B cell (primary cell): ENCODE data around the gene CGNL1. TPM values are rescaled to one million over a fixed set of nuclear protein-coding genes. Genes with fewer than 3 reads are reported as not detected.

Experiments
- ATAC-seq: fragments of 200-7000 bp; cut with Tn5 transposase; one replicate; pipeline ENCODE4 v1.10.0; 2021; ENCODE audit warnings: low read depth, mild to moderate bottlenecking, moderate number of reproducible peaks, moderate library complexity
- CTCF ChIA-PET: fragments of 350-600 bp; sonication (Branson Sonifier 250); formaldehyde crosslinking; loops from one replicate; lab custom pipeline; 2021; ENCODE audit warnings: antibody characterized with exemption, inconsistent platforms; lab: Charles Lee
- POLR2A ChIA-PET: fragments of 350-600 bp; sonication (Branson Sonifier 250); formaldehyde crosslinking; loops from one replicate; lab custom pipeline; 2021; ENCODE audit warnings: antibody characterized with exemption; lab: Charles Lee
- DNase-seq: peaks from one replicate; pipeline ENCODE4 v3.0.0; 2013
- H2AFZ ChIP-seq: 2 replicates; pipeline ENCODE4 v1.6.1; 2012; ENCODE audit warnings: mild to moderate bottlenecking, low read depth, low read length; ENCODE audit not compliant: insufficient read depth, poor library complexity, severe bottlenecking
- H3K27ac ChIP-seq, 2 donors: 1 replicate in 1 of 2; 2 replicates in 1 of 2; pipeline ENCODE4 v1.5.1; 2012 to 2013; ENCODE audit warnings: low read length in 2 of 2, mild to moderate bottlenecking in 2 of 2, moderate library complexity in 1 of 2
- H3K27me3 ChIP-seq, 4 experiments: fragments of 200-600 bp in 1 of 4; sonication (generic) in 1 of 4; replicated peaks in 1 of 4; 1 replicate in 2 of 4; 2 replicates in 2 of 4; pipeline versions ENCODE4 v1.6.1 to v1.7.0; 2013 to 2016; ENCODE audit warnings: low read length in 3 of 4, mild to moderate bottlenecking in 2 of 4, mixed read lengths in 1 of 4, moderate library complexity in 1 of 4; ENCODE audit not compliant: insufficient read depth in 4 of 4, control insufficient read depth in 3 of 4; ENCODE audit errors: control extremely low read depth in 1 of 4
- H3K36me3 ChIP-seq, 2 experiments: replicated peaks in 1 of 2; 1 replicate in 1 of 2; 2 replicates in 1 of 2; pipeline versions ENCODE4 v1.6.1 to v1.7.1; 2013; ENCODE audit warnings: low read length in 1 of 2; ENCODE audit not compliant: insufficient read depth in 2 of 2, control insufficient read depth in 1 of 2; ENCODE audit errors: control extremely low read depth in 1 of 2, extremely low read depth in 1 of 2
- H3K4me1 ChIP-seq, 2 donors: fragments of 200-600 bp in 1 of 2; sonication (generic) in 1 of 2; 1 replicate in 1 of 2; 2 replicates in 1 of 2; pipeline versions ENCODE4 v1.5.1 to v1.6.1; 2013 to 2017; ENCODE audit warnings: low read length in 2 of 2; ENCODE audit not compliant: control insufficient read depth in 2 of 2, insufficient read depth in 2 of 2
- H3K4me2 ChIP-seq: replicated peaks from 2 replicates; pipeline ENCODE3; 2012; ENCODE audit warnings: mild to moderate bottlenecking, low read depth, low read length; ENCODE audit not compliant: poor library complexity, severe bottlenecking
- H3K4me3 ChIP-seq, 5 experiments: fragments of 200-600 bp in 1 of 5; sonication (generic) in 1 of 5; 1 replicate in 3 of 5; 2 replicates in 2 of 5; pipeline versions ENCODE4 v1.5.1 to v1.7.0; 2011 to 2016; ENCODE audit warnings: low read length in 4 of 5, mild to moderate bottlenecking in 4 of 5, low read depth in 2 of 5, control low read depth in 1 of 5, moderate library complexity in 1 of 5; ENCODE audit not compliant: insufficient read depth in 1 of 5; ENCODE audit errors: control extremely low read depth in 1 of 5, extremely low read depth in 1 of 5
- H3K79me2 ChIP-seq: fragments of 200-600 bp; sonication (generic); one replicate; pipeline ENCODE4 v1.6.0; 2016; ENCODE audit warnings: low read length; ENCODE audit not compliant: control insufficient read depth, insufficient read depth
- H3K9ac ChIP-seq: fragments of 200-600 bp; sonication (generic); 2 replicates; pipeline ENCODE4 v1.6.1; 2017; ENCODE audit warnings: mild to moderate bottlenecking, low read length, moderate library complexity
- H3K9me3 ChIP-seq, 3 donors: one replicate each; pipeline versions ENCODE4 v1.6.1 to v1.7.1; 2013; ENCODE audit warnings: low read length in 2 of 3; ENCODE audit not compliant: control insufficient read depth in 2 of 3, insufficient read depth in 1 of 3; ENCODE audit errors: control extremely low read depth in 1 of 3
- H4K20me1 ChIP-seq: 2 replicates; pipeline ENCODE4 v1.6.0; 2012; ENCODE audit warnings: mild to moderate bottlenecking, low read length; ENCODE audit not compliant: insufficient read depth, control insufficient read depth, poor library complexity, severe bottlenecking
- H3K27ac Mint-ChIP-seq: one replicate; pipeline ENCODE4 v1.8.0; 2021; ENCODE audit warnings: mixed read lengths
- H3K27me3 Mint-ChIP-seq: one replicate; pipeline ENCODE4 v1.8.0; 2021; ENCODE audit warnings: mixed read lengths
- H3K4me1 Mint-ChIP-seq: one replicate; pipeline ENCODE4 v1.8.0; 2021; ENCODE audit warnings: mixed read lengths
- H3K4me3 Mint-ChIP-seq: one replicate; pipeline ENCODE4 v1.8.0; 2021; ENCODE audit warnings: mixed read lengths
- H3K9me3 Mint-ChIP-seq: one replicate; pipeline ENCODE4 v1.8.0; 2022; ENCODE audit warnings: mixed read lengths; ENCODE audit not compliant: insufficient read depth
- EZH2 ChIP-seq: IDR thresholded peaks from 2 replicates; pipeline ENCODE4 v1.6.1; 2012; ENCODE audit warnings: borderline replicate concordance, low read depth, mild to moderate bottlenecking, moderate library complexity, low read length; ENCODE audit not compliant: insufficient read depth, poor library complexity, severe bottlenecking
- WGBS: methylation state at CpG from one replicate; pipeline ENCODE4 v1.1.5; 2013; ENCODE audit warnings: missing lambda C conversion rate; ENCODE audit not compliant: insufficient coverage; 5-methylcytosine and 5-hydroxymethylcytosine counted together
- intact Hi-C: fragments of 100-400 bp; cut with micrococcal nuclease; formaldehyde crosslinking; loops from one replicate; pipeline ENCODE4 v1.10.0; 2022
- polyA plus RNA-seq: library from polyadenylated mRNA; depleted of rRNA; stranded (reverse); fragments of >200 nt; gene quantifications from 2 replicates; pipeline ENCODE4 v1.2.3, GENCODE V29; 2012
- total RNA-seq, 2 donors: library from RNA; stranded (reverse); fragments of 120-200 nt in 1 of 2; gene quantifications; 1 replicate in 1 of 2; 2 replicates in 1 of 2; pipeline versions ENCODE4 v1.2.3 to v1.2.4, GENCODE V29; 2013 to 2022
- TF ChIP-seq, protein P1 (sequence below): fragments of 200-600 bp; IDR thresholded peaks from one replicate; pipeline ENCODE4 v1.8.0; 2022; ENCODE audit warnings: antibody characterized with exemption, mild to moderate bottlenecking

Gene CGNL1
- total and polyA plus RNA-seq, 2 donors (not counting 1 experiment from before 2014, with no cell fraction given) = 0.03 to 0.12 TPM

DNA sequence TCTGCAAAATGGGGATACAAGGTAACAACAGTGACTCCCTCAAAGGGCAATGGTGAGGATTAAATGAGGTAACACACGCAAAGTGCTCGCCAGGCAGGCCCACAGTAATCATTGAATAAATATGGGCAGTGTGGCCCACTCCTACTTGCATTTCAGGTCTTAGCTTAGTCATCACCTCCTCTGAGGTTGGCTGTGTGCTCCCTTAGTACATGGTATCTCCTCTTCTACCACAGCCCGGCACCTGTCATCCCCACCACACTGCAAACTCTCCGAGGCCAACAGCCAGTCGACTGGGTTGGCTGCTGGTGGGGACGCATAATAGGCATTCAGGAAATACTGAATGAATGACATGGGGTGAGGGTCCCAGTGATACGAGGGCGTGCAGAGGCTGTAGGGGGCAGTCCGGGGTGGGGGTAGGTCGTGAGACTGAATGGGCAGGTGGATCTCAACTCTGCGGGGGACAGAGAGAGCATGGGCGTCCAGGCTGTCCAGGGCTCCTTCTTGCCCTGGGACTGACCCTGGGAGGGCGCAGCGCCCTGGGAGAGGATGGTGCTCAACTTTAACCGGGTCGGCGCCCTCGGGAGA lies 215.0 kb downstream of the CGNL1 start:
- no peaks in the 10 kb centered on the region for H4K20me1 ChIP-seq
- CTCF ChIA-PET = interaction anchor here (1.0 to 1.5 kb wide), 4 partner anchors 18 to 49 kb away, joined by 3 to 11 read pairs (median 3); no protein-coding TSS in a partner anchor
- Mint-ChIP-seq H3K27me3 (peaks cover 10% of the 10 kb centered on the region), H3K4me3 (peak overlapping the region; percentile 82), H3K4me1 (peaks cover 53% of the 10 kb centered on the region), H3K9me3 (peaks cover 2% of the 10 kb centered on the region), H3K27ac (peak overlapping the region; percentile 42)
- intact Hi-C loops = loop anchor here (2.0 to 5.0 kb wide), 2 partner anchors 31 to 116 kb away; partner anchors contain the start of gene POLR2M
- WGBS = 21% methylated on average over 15 of the region's 18 CpGs
- DNase-seq (no peak), ATAC-seq (peak; percentile 4)
- peak overlapping the region in 4 of 5 experiments; percentile 39 to 70 (median 60) for H3K4me3 ChIP-seq
- H2AFZ ChIP-seq = peak overlapping the region; percentile 81
- peak overlapping the region; percentile 69 for H3K9ac ChIP-seq
- H3K27ac ChIP-seq = no peak overlapping the region
- no peaks in the 10 kb centered on the region for H3K36me3 ChIP-seq
- POLR2A ChIA-PET = no interaction called here
- peak overlapping the region; percentile 88 for H3K4me2 ChIP-seq
- H3K27me3 ChIP-seq = peaks cover 0 to 3% (median 0%) of the 10 kb centered on the region in 4 experiments
- TF ChIP-seq, protein P1, sequence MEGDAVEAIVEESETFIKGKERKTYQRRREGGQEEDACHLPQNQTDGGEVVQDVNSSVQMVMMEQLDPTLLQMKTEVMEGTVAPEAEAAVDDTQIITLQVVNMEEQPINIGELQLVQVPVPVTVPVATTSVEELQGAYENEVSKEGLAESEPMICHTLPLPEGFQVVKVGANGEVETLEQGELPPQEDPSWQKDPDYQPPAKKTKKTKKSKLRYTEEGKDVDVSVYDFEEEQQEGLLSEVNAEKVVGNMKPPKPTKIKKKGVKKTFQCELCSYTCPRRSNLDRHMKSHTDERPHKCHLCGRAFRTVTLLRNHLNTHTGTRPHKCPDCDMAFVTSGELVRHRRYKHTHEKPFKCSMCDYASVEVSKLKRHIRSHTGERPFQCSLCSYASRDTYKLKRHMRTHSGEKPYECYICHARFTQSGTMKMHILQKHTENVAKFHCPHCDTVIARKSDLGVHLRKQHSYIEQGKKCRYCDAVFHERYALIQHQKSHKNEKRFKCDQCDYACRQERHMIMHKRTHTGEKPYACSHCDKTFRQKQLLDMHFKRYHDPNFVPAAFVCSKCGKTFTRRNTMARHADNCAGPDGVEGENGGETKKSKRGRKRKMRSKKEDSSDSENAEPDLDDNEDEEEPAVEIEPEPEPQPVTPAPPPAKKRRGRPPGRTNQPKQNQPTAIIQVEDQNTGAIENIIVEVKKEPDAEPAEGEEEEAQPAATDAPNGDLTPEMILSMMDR = no peak
- TF ChIP-seq EZH2 = no peak
- H3K4me1 ChIP-seq = peaks cover 50 to 53% of the 10 kb centered on the region in 2 donors
- H3K9me3 ChIP-seq = no peaks in the 10 kb centered on the region
- no peaks in the 10 kb centered on the region for H3K79me2 ChIP-seq

DNA sequence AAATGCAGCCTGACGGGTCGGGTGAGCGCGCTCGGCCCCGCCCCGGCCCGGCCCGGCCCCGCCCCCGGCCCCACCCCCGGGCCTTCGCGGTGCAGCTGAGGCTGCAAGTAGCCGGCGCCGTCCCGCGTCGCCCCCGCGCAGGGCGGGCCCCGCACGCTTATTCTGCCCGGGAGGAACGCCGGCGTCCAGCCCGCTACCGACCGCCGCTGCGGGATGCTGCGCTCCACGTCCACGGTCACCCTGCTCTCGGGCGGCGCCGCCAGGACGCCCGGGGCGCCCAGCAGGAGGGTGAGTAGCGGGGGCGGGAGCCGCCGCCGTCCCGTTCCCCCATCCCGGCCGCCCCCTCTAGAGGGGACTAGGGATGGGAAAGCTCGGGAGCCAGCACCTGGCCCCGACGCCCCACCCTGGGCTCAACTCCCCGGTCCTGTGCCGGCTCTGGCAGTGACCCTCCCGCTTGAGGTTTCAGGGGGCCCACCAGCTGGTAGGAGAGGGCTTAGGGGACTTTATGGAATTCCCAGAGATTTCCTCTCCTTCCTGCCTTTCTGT lies 215.6 kb downstream of the CGNL1 start, which contains the start of gene MYZAP:
Gene MYZAP, plus strand, starts transcription at position 83 of the 546 bp plus-strand sequence. Its CDS starts 131 bp downstream, at position 214.
- peak within 1 kb of the TSS; percentile 69 for H3K9ac ChIP-seq
- peaks cover 45 to 47% of the 10 kb centered on the region in 2 donors for H3K4me1 ChIP-seq
- no peaks in the 10 kb centered on the region for H3K79me2 ChIP-seq
- peak within 1 kb of the TSS; percentile 88 for H3K4me2 ChIP-seq
- H3K4me3 Mint-ChIP-seq = peak within 1 kb of the TSS; percentile 82
- peak within 1 kb of the TSS; percentile 81 for H2AFZ ChIP-seq
- H3K27me3 Mint-ChIP-seq = peaks cover 10% of the 10 kb centered on the region
- H3K27ac ChIP-seq = no peak within 1 kb of the TSS
- intact Hi-C loops = loop anchor here (2.0 to 5.0 kb wide), 2 partner anchors 31 to 115 kb away; partner anchors contain the start of gene POLR2M
- peaks cover 0 to 3% (median 0%) of the 10 kb centered on the region in 4 experiments for H3K27me3 ChIP-seq
- H3K9me3 Mint-ChIP-seq = peaks cover 2% of the 10 kb centered on the region
- no peaks in the 10 kb centered on the region for H3K9me3 ChIP-seq
- ATAC-seq (peak; percentile 92), DNase-seq (peak; percentile 69)
- H4K20me1 ChIP-seq = no peaks in the 10 kb centered on the region
- WGBS = 3% methylated on average over 52 of the region's 58 CpGs
- H3K4me3 ChIP-seq = peak within 1 kb of the TSS in 4 of 5 experiments; percentile 40 to 70 (median 60)
- CTCF ChIA-PET = interaction anchor here (1.0 to 1.5 kb wide), 2 partner anchors 31 to 50 kb away, joined by 3 to 11 read pairs; no protein-coding TSS in a partner anchor
- POLR2A ChIA-PET = no interaction called here
- H3K4me1 Mint-ChIP-seq = peaks cover 48% of the 10 kb centered on the region
- H3K27ac Mint-ChIP-seq = peak within 1 kb of the TSS; percentile 42
- TF ChIP-seq, protein P1 = no peak
- TF ChIP-seq EZH2 = no peak
- no peaks in the 10 kb centered on the region for H3K36me3 ChIP-seq
